B cell (primary cell): ENCODE results near the gene CRB3. TPM values are rescaled to one million over a fixed set of nuclear protein-coding genes. Genes with fewer than 3 reads are reported as not detected.

Experiments used
- ATAC-seq: fragments of 200-7000 bp; cut with Tn5 transposase; one replicate; pipeline ENCODE4 v1.10.0; 2021; ENCODE audit warnings: low read depth, mild to moderate bottlenecking, moderate number of reproducible peaks, moderate library complexity
- CTCF ChIA-PET: fragments of 350-600 bp; sonication (Branson Sonifier 250); formaldehyde crosslinking; loops from one replicate; lab custom pipeline; 2021; ENCODE audit warnings: antibody characterized with exemption, inconsistent platforms; lab: Charles Lee
- POLR2A ChIA-PET: fragments of 350-600 bp; sonication (Branson Sonifier 250); formaldehyde crosslinking; loops from one replicate; lab custom pipeline; 2021; ENCODE audit warnings: antibody characterized with exemption; lab: Charles Lee
- DNase-seq: peaks from one replicate; pipeline ENCODE4 v3.0.0; 2013
- H2AFZ ChIP-seq: 2 replicates; pipeline ENCODE4 v1.6.1; 2012; ENCODE audit warnings: mild to moderate bottlenecking, low read depth, low read length; ENCODE audit not compliant: insufficient read depth, poor library complexity, severe bottlenecking
- H3K27ac ChIP-seq, 2 donors: 1 replicate in 1 of 2; 2 replicates in 1 of 2; pipeline ENCODE4 v1.5.1; 2012 to 2013; ENCODE audit warnings: low read length in 2 of 2, mild to moderate bottlenecking in 2 of 2, moderate library complexity in 1 of 2
- H3K27me3 ChIP-seq, 4 experiments: fragments of 200-600 bp in 1 of 4; sonication (generic) in 1 of 4; replicated peaks in 1 of 4; 1 replicate in 2 of 4; 2 replicates in 2 of 4; pipeline versions ENCODE4 v1.6.1 to v1.7.0; 2013 to 2016; ENCODE audit warnings: low read length in 3 of 4, mild to moderate bottlenecking in 2 of 4, mixed read lengths in 1 of 4, moderate library complexity in 1 of 4; ENCODE audit not compliant: insufficient read depth in 4 of 4, control insufficient read depth in 3 of 4; ENCODE audit errors: control extremely low read depth in 1 of 4
- H3K36me3 ChIP-seq, 2 experiments: replicated peaks in 1 of 2; 1 replicate in 1 of 2; 2 replicates in 1 of 2; pipeline versions ENCODE4 v1.6.1 to v1.7.1; 2013; ENCODE audit warnings: low read length in 1 of 2; ENCODE audit not compliant: insufficient read depth in 2 of 2, control insufficient read depth in 1 of 2; ENCODE audit errors: control extremely low read depth in 1 of 2, extremely low read depth in 1 of 2
- H3K4me1 ChIP-seq, 2 donors: fragments of 200-600 bp in 1 of 2; sonication (generic) in 1 of 2; 1 replicate in 1 of 2; 2 replicates in 1 of 2; pipeline versions ENCODE4 v1.5.1 to v1.6.1; 2013 to 2017; ENCODE audit warnings: low read length in 2 of 2; ENCODE audit not compliant: control insufficient read depth in 2 of 2, insufficient read depth in 2 of 2
- H3K4me2 ChIP-seq: replicated peaks from 2 replicates; pipeline ENCODE3; 2012; ENCODE audit warnings: mild to moderate bottlenecking, low read depth, low read length; ENCODE audit not compliant: poor library complexity, severe bottlenecking
- H3K4me3 ChIP-seq, 5 experiments: fragments of 200-600 bp in 1 of 5; sonication (generic) in 1 of 5; 1 replicate in 3 of 5; 2 replicates in 2 of 5; pipeline versions ENCODE4 v1.5.1 to v1.7.0; 2011 to 2016; ENCODE audit warnings: low read length in 4 of 5, mild to moderate bottlenecking in 4 of 5, low read depth in 2 of 5, control low read depth in 1 of 5, moderate library complexity in 1 of 5; ENCODE audit not compliant: insufficient read depth in 1 of 5; ENCODE audit errors: control extremely low read depth in 1 of 5, extremely low read depth in 1 of 5
- H3K79me2 ChIP-seq: fragments of 200-600 bp; sonication (generic); one replicate; pipeline ENCODE4 v1.6.0; 2016; ENCODE audit warnings: low read length; ENCODE audit not compliant: control insufficient read depth, insufficient read depth
- H3K9ac ChIP-seq: fragments of 200-600 bp; sonication (generic); 2 replicates; pipeline ENCODE4 v1.6.1; 2017; ENCODE audit warnings: mild to moderate bottlenecking, low read length, moderate library complexity
- H3K9me3 ChIP-seq, 3 donors: one replicate each; pipeline versions ENCODE4 v1.6.1 to v1.7.1; 2013; ENCODE audit warnings: low read length in 2 of 3; ENCODE audit not compliant: control insufficient read depth in 2 of 3, insufficient read depth in 1 of 3; ENCODE audit errors: control extremely low read depth in 1 of 3
- H4K20me1 ChIP-seq: 2 replicates; pipeline ENCODE4 v1.6.0; 2012; ENCODE audit warnings: mild to moderate bottlenecking, low read length; ENCODE audit not compliant: insufficient read depth, control insufficient read depth, poor library complexity, severe bottlenecking
- H3K27ac Mint-ChIP-seq: one replicate; pipeline ENCODE4 v1.8.0; 2021; ENCODE audit warnings: mixed read lengths
- H3K27me3 Mint-ChIP-seq: one replicate; pipeline ENCODE4 v1.8.0; 2021; ENCODE audit warnings: mixed read lengths
- H3K4me1 Mint-ChIP-seq: one replicate; pipeline ENCODE4 v1.8.0; 2021; ENCODE audit warnings: mixed read lengths
- H3K4me3 Mint-ChIP-seq: one replicate; pipeline ENCODE4 v1.8.0; 2021; ENCODE audit warnings: mixed read lengths
- H3K9me3 Mint-ChIP-seq: one replicate; pipeline ENCODE4 v1.8.0; 2022; ENCODE audit warnings: mixed read lengths; ENCODE audit not compliant: insufficient read depth
- EZH2 ChIP-seq: IDR thresholded peaks from 2 replicates; pipeline ENCODE4 v1.6.1; 2012; ENCODE audit warnings: borderline replicate concordance, low read depth, mild to moderate bottlenecking, moderate library complexity, low read length; ENCODE audit not compliant: insufficient read depth, poor library complexity, severe bottlenecking
- WGBS: methylation state at CpG from one replicate; pipeline ENCODE4 v1.1.5; 2013; ENCODE audit warnings: missing lambda C conversion rate; ENCODE audit not compliant: insufficient coverage; 5-methylcytosine and 5-hydroxymethylcytosine counted together
- intact Hi-C: fragments of 100-400 bp; cut with micrococcal nuclease; formaldehyde crosslinking; loops from one replicate; pipeline ENCODE4 v1.10.0; 2022
- polyA plus RNA-seq: library from polyadenylated mRNA; depleted of rRNA; stranded (reverse); fragments of >200 nt; gene quantifications from 2 replicates; pipeline ENCODE4 v1.2.3, GENCODE V29; 2012
- total RNA-seq, 2 donors: library from RNA; stranded (reverse); fragments of 120-200 nt in 1 of 2; gene quantifications; 1 replicate in 1 of 2; 2 replicates in 1 of 2; pipeline versions ENCODE4 v1.2.3 to v1.2.4, GENCODE V29; 2013 to 2022
- TF ChIP-seq, protein P1 (sequence below): fragments of 200-600 bp; IDR thresholded peaks from one replicate; pipeline ENCODE4 v1.8.0; 2022; ENCODE audit warnings: antibody characterized with exemption, mild to moderate bottlenecking

Gene CRB3
- total and polyA plus RNA-seq, 2 donors (not counting 1 experiment from before 2014, with no cell fraction given), result 2.1 to 3.6 TPM

- Mint-ChIP-seq H3K27me3 (no peaks in the 10 kb centered on the region), H3K4me3 (peak within 1 kb of the TSS; percentile 90), H3K9me3 (no peaks in the 10 kb centered on the region), H3K4me1 (peaks cover 35% of the 10 kb centered on the region), H3K27ac (peak within 1 kb of the TSS; percentile 94)
- ATAC-seq, result no peak
- Histone ChIP-seq H3K9ac (peak within 1 kb of the TSS; percentile 84), H2AFZ (peak within 1 kb of the TSS; percentile 89), H3K4me2 (peak within 1 kb of the TSS; percentile 98), H3K79me2 (peaks cover 41% of the 10 kb centered on the region), H4K20me1 (peaks cover 48% of the 10 kb centered on the region), H3K27ac (peak within 1 kb of the TSS; percentile 84 to 93), H3K36me3 (peaks cover 0 to 31% of the 10 kb centered on the region in 2 experiments), H3K4me3 (peak within 1 kb of the TSS; percentile 62 to 67 (median 66)), H3K27me3 (no peaks in the 10 kb centered on the region), H3K4me1 (peaks cover 26 to 32% of the 10 kb centered on the region in 2 donors), H3K9me3 (peaks cover 0 to 13% (median 0%) of the 10 kb centered on the region in 3 donors)
- no peak for DNase-seq
- intact Hi-C loops, result loop anchor here (2.0 kb wide), 2 partner anchors 78 to 314 kb away; partner anchors contain the start of genes RFX2 and TUBB4A
- ChIA-PET POLR2A (interaction anchor here (0.6 to 2.9 kb wide), 6 partner anchors 31 to 399 kb away, joined by 3 to 15 read pairs (median 6); partner anchors contain the start of genes ALKBH7, CLPP, GTF2F1 and SLC25A23), CTCF (interaction anchor here (0.9 to 2.0 kb wide), 3 partner anchors 35 to 439 kb away, joined by 3 to 6 read pairs (median 6); partner anchors contain the start of gene SLC25A23)
- TF ChIP-seq, protein P1, sequence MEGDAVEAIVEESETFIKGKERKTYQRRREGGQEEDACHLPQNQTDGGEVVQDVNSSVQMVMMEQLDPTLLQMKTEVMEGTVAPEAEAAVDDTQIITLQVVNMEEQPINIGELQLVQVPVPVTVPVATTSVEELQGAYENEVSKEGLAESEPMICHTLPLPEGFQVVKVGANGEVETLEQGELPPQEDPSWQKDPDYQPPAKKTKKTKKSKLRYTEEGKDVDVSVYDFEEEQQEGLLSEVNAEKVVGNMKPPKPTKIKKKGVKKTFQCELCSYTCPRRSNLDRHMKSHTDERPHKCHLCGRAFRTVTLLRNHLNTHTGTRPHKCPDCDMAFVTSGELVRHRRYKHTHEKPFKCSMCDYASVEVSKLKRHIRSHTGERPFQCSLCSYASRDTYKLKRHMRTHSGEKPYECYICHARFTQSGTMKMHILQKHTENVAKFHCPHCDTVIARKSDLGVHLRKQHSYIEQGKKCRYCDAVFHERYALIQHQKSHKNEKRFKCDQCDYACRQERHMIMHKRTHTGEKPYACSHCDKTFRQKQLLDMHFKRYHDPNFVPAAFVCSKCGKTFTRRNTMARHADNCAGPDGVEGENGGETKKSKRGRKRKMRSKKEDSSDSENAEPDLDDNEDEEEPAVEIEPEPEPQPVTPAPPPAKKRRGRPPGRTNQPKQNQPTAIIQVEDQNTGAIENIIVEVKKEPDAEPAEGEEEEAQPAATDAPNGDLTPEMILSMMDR, result no peak
- TF ChIP-seq EZH2, result no peak
- under 1% methylated on average over 111 of the region's 114 CpGs for WGBS
Observed at GRCh38 chr19:6424195-6424938, 39.7 kb upstream of the CRB3 start, which contains the start of gene KHSRP. KHSRP (minus strand) TSS chr19:6424811; CDS start chr19:6424701, 110 bp downstream.
